ENCODE results near the gene DNAH14.

DNAH14 gene

DNA sequence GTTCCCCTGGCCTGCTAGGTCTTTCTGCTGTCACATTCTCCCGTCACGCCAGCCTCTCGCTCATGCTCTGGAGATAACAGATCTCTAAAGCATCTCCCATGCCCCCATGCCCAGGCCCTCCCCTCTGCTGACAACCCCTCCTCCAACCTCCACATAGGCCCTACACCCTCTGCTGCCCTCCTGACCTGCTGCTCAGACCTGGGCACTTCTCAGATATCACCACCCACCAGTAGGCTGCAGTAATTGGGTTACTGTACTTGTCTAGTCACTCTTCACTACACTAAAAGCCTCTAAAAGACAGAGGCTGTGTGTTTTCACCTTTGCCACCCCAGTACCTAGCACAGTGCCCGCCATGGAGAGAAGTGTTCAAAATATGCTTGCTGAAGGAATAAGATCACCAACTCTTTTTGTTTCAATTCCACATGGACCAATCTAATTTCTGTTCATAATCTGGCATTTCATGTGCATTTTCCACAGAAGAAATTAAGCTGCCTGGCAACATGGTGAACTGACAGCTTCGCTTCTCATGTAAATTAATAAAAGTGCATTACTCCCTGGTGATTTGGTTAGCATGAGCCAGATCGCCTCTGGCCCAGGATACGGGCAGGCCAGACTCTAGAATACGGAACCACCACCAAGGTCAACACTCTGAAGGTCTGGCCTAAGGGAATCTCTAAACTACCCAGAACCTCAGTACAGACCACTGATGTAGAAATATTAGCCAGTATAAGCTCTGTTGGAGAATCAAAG is 477.7 kb downstream of the DNAH14 start:
- no peak for DNase-seq (ENCODE audit: low read depth in 2 of 2)

DNA sequence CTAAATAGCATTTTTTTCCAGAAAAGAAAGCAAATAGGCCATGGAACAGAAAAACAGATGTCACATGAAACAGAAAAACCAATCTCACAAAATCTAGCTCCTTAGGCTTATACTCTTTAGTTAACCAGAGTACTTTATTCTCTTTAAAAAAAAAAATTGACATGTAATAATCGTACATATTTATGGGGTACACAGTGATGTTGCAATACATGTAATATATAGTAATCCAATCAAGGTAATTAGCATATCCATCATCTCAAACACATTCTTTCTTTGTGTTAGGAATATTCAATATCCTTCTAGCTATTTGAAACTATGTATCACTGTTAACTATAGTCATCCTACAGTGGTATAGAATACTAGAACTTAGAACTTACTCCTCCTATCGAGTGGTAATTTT is 478.3 kb downstream of the DNAH14 start:
- no peak for DNase-seq (ENCODE audit: low read depth in 2 of 2)

- DNase-seq (ENCODE audit: low read depth in 2 of 2): no peak
These were observed 478.8 kb downstream of the DNAH14 start for GRCh38 chr1:225408249-225408648.

DNA sequence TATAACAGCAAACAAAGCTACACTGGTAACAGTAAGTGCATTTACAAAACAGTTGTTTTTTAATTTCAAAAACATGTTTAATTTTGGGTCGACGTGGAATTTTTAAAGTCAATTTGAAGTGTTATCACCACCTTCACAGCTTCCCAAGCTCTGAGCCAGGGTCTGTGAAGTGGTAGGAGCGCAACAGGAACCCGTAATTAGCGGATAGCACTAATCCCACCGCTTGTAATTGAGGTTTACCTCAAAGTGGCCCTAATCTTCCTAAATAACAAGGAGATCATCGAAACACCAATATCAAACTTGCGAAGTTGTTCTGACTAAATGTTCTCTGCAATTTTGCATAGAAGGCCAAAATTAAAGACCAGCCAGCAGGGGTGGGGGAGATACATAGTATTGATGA is 479.6 kb downstream of the DNAH14 start:
- DNase-seq (ENCODE audit: low read depth in 2 of 2): no peak

DNA sequence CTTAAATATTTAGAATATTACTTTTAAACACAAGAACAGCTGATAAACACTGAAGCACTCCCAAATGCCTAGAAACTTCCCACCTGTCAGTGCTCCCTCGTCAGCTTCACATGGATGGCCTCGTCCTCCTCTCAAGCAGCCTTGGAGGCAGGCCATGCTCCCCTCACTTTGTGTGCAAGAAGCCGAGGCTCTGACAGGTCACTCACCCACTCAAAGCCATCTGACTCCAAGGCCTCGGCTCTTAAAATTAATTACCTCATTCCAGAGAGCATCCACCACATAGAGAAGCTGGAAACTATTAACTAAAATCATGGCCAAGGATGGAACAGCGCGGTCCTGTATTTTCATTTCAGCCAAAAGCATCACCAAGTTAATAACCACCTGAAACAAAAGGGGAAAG is 480.6 kb downstream of the DNAH14 start:
- DNase-seq (ENCODE audit: low read depth in 2 of 2): no peak

GRCh38 chr1:225412321-225412720 is 482.8 kb downstream of the DNAH14 start:
- DNase-seq (ENCODE audit: low read depth in 2 of 2): no peak

DNA sequence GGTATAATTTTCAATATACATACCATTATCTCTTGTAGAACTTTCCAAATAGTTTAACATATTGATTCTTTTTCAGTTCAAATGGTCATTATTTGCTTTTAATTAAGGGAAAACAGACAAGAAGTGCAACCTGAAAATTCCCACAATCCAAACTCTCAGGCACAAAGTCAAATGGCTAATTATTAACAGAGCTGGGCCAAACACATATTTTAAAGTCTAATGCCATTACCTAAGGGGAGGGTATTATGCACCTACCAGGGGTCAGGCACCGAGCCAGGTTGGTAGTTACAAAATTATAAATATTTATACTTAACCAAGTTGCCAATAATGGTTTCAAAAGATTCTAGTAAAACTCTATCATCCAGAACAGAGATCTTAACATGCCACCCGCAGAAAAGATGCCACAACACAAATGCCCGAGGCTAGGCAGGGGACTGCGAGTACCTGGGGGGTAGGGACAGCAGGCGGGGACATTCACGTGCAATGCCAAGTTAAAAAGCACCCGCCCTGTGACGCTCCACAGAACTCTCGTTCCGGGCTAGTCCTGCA is 483.4 kb downstream of the DNAH14 start:
- no peak for DNase-seq (ENCODE audit: low read depth in 2 of 2)

- no peak for DNase-seq (ENCODE audit: low read depth in 2 of 2)
These were observed 484.4 kb downstream of the DNAH14 start for GRCh38 chr1:225413708-225414375.

DNA sequence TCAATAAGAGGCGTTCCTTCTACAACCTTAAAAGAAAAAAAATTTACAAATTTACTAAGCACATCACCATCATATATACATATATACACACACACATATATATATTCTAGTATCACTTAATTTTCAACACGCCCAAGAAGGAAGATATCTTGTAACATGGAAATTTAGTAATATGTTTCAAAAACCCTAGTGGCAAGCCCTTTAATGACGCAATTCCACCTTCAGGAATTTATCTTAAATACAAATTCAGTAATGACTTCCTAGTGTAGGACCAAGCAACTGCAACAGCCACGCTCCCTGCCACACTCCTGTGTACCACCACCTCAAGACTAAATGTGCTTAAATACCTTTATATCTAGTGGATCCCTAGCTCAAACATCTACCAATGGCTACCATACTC is 485.8 kb downstream of the DNAH14 start:
- DNase-seq (ENCODE audit: low read depth in 2 of 2): no peak

DNA sequence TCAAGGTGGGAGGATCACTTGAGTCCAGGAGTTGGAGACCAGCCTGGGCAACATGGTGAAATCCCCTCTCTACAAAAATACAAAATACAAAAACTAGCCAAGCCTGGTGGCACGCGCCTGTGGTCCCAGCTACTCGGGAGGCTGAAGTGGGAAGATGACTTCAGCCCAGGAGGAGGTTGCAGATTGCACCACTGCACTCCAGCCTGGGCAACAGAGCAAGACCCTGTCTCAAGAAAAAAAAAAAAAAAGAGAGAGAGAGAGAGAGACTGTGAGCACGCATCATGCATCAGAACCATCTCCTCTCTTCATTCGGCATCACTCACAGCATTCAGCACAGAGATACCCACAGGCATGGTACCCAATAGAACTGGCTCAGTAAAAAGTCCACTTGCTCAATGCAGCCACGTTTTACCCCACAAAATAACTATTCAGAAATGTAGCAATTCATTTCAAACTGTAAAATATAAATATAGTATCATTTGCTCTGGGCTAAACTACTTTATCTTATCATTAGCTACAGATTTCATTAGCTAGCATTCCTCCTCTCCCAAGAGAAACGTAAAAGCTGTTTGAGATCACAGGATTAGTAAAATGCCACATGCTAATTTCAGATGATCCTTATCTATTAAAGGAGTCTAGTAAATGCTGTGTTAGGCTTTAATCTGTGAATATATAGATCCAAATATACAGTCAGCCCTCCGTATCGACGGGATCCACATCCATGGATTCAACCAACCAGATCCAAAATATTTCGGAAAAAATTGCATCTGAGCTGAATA is 486.7 kb downstream of the DNAH14 start:
- DNase-seq (ENCODE audit: low read depth in 2 of 2): no peak

- DNase-seq (ENCODE audit: low read depth in 2 of 2): no peak
These were observed 488.6 kb downstream of the DNAH14 start for GRCh38 chr1:225418059-225418458.

GRCh38 chr1:225418598-225418997 is 489.1 kb downstream of the DNAH14 start:
- no peak for DNase-seq (ENCODE audit: low read depth in 2 of 2)

DNA sequence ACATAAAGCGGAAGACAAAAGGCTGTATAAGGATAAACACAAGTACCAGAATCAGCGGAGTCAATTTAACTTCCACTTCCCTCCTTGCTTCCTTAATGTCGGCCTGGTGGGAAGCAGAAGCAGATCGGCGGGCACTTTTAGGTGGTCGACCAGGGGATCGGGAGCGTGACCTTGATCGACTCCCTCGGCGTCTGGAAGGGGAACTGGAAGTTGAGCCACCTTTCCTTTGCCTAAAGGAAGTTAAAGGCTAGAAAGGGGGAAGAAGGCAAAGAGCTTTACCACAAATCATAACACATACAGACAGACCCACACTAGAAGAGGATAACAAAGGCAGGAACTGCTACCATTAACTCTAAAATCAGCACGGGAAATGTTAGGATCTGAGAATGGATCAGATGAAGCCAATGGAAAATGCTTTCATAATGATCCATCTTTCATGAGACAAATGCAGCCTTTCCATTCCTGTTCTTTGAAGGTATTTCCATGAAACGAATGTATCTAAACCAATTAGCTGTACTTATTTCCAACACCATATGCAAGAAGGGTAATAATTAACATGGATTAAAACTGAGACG is 492.6 kb downstream of the DNAH14 start:
- no peak for DNase-seq (ENCODE audit: low read depth in 2 of 2)

GRCh38 chr1:225422795-225423517 is 493.5 kb downstream of the DNAH14 start:
- no peak for DNase-seq (ENCODE audit: low read depth in 2 of 2)

GRCh38 chr1:225423518-225423855 is 494.0 kb downstream of the DNAH14 start:
- no peak for DNase-seq (ENCODE audit: low read depth in 2 of 2)

GRCh38 chr1:225424562-225425200 is 495.2 kb downstream of the DNAH14 start:
- no peak for DNase-seq (ENCODE audit: low read depth in 2 of 2)

GRCh38 chr1:225425201-225425786 is 495.8 kb downstream of the DNAH14 start:
- no peak for DNase-seq (ENCODE audit: low read depth in 2 of 2)

- no peak for DNase-seq (ENCODE audit: low read depth in 2 of 2)
These were observed 497.1 kb downstream of the DNAH14 start for GRCh38 chr1:225426395-225427234.

GRCh38 chr1:225427235-225428067 is 498.0 kb downstream of the DNAH14 start, which contains the start of gene LBR:
Gene LBR (minus strand): TSS chr1:225428038. CDS start chr1:225424075, 3,963 bp downstream.
- DNase-seq (ENCODE audit: low read depth in 2 of 2): no peak

Measured in stimulated activated CD8-positive, alpha-beta memory T cell treated with anti-CD3 and anti-CD28 coated beads, Interleukin-2, amount 100 ng/mL, for 1 hour (primary cell).